ENCODE data around the gene TCEA3.

Gene TCEA3

GRCh38 chr1:23362218-23362713 is 62.3 kb downstream of the TCEA3 start:
- peak; percentile 29 for DNase-seq

DNA sequence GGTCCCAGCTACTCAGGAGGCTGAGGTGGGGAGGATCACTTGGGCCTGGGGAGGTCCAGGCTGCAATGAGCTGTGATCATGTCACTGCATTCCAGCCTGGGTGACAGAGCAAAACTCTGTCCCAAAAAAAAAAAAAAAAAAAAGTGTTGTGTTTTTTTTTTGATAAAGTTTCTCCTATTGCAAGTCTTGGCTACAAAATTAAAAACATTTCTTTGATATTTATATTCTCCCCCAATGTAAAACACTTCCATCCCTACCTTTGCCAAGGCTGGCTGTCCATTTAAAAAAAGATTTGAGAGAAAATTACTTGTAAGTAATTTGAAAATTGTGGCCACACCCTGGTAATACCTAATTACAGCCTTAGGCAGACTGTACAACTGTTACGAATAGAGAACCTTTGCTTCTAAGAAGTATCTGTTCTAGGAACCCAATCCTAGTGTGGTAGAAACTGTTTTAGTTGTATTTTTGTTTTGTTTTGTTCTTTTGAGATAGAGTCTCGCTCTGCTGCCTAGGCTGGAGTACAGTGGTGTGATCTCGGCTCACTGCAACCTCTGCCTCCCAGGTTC is 66.2 kb downstream of the TCEA3 start:
- no peak for DNase-seq

- DNase-seq: no peak
These were observed 67.2 kb downstream of the TCEA3 start for GRCh38 chr1:23357138-23357908.

DNA sequence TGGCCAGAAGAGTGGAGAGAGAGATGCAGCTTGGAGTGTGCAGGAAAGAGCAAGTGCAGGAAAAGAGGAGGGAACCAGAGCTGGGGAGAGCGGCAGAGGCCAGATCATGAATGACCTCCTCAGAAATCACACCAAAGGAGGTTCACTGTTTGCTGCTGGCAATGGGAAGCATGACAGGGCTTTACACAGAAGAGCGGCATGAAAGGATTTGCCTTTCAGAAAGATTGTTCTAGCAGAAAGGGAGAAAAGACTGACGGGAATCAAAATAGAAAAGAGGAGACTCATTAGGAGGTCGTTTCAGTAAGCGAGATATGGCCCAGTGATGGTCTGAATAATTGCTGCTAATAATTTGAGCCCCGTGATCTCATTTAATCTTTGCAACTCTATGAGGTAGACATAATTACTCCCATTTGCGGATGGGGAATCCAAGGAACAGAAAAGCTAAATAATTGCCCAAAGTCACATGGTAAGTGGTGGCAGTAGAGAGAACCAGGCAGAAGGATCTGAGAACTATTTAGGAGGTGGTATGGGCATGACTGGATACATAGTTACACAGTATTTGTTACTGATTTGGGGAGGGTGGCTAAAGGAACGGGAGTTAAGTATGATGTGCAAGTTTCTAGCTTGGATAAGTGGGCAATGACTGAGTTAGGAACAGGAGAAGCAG is 67.9 kb downstream of the TCEA3 start:
- no peak for DNase-seq

DNA sequence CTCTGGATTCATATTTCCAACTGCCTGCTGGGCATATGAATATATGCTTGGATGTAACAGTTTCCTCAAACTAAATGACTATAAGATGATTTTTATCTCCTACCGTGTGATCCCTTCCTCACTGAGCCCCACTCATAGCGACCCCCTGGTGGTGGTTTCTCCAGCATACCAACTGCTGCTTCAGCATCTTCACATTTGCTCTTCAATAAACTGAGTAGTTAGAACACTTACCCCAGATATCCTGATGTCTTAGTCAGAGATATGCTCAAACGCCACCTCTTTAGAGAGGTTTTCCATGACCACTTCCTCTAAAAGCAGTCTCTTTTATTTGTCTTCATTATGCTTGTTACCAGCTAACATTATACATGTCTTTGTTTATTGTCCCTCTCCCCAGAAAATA is 70.3 kb downstream of the TCEA3 start:
- peak; percentile 56 for DNase-seq

GRCh38 chr1:23352096-23352695 is 72.4 kb downstream of the TCEA3 start:
- DNase-seq: no peak

GRCh38 chr1:23345920-23346319 is 78.6 kb downstream of the TCEA3 start:
- no peak for DNase-seq

DNA sequence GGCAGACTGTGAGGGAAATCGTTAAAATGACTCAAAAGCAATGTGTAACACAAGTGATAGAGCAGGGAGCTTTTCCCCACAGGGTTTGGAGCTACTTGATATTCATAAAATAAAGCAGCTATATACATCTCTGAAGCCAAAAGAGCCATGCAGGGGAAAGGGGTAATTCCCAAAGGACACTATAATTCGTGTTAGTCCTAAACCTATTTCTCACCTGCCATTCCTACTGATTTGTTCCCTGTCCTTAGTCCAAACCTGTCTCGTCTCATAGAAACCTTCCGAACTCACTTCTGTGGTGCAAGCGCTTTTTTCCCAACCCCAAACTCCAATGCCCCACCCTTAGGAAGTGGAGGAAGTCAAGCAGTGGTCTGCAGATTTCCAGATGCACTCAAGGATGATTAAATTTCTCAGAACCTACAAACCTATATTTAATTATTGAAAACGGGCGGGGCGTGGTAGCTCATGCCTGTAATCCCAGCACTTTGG is 79.5 kb downstream of the TCEA3 start:
- DNase-seq: no peak

- peak; percentile 100 for DNase-seq
These were observed 80.2 kb downstream of the TCEA3 start, which contains the start of gene HNRNPR for GRCh38 chr1:23344111-23344986. HNRNPR (minus strand) TSS chr1:23344284; CDS start chr1:23341008, 3,276 bp downstream.

GRCh38 chr1:23343221-23344110 is 81.1 kb downstream of the TCEA3 start:
- DNase-seq: peak; percentile 69

DNA sequence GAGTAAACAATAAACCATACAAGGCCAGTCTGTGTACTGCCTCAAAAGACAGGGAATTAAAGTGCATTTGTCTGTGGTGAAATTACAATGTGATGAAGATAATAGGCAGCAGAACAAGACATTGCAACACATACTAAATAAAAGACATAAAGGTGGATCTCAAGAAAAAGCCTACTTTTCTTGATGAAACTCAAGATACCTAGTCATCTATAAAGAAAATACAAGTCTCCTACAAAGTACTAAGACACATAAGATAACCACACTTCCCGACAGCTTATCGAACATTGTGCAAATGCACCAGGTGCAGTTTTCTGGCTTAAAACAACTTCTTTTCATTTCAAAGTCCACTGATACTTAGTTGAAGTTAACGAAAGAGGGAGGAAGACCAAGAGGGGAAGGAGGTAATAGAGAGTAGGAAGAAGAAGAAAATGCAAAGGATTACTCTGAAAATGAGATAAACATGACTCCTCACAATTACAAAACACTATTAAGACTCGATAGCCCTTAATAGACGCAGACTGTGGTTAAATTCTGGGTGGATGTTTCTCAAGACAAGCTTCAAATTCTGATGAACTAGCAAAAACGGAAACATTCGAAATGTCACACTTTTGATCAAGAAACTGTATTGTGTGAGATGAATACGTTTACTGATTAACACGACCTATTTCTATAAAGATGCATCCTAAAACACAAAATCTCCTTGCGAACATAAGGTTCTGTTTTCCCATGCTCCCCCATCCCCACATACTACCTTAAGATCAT is 82.4 kb downstream of the TCEA3 start:
- peak; percentile 55 for DNase-seq

GRCh38 chr1:23339632-23340031 is 84.9 kb downstream of the TCEA3 start:
- DNase-seq: peak; percentile 23

GRCh38 chr1:23337869-23338268 is 86.7 kb downstream of the TCEA3 start:
- no peak for DNase-seq

DNA sequence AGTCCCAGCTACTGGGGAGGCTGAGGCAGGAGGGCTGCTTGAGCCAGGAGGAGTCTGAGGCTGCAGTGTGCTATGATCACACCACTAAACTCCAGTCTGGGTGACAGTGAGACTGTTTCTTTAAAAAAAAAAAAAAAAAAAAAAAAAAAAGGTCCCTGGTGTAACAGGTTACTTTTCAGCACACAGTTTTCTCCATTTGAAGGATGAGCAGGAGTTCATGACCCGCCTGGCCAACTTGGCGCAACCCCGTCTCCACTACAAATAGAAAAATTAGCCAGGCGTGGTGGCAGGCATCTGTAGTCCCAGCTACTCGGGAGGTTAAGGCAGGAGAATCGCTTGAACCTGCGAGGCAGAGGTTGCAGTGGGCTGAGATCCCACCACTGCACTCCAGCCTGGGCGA is 92.8 kb downstream of the TCEA3 start:
- DNase-seq: no peak
